ENCODE results near the gene COX6B2. TPM values are rescaled to one million over a fixed set of nuclear protein-coding genes. Genes with fewer than 3 reads are reported as not detected.
A peak's percentile ranks its signal among the peaks of the same experiment; 100 is the strongest.

Gene COX6B2
- total RNA-seq, 1 donor from 2014 or later: 0.16 TPM

GRCh38 chr19:55347442-55348009 lies 7.0 kb downstream of the COX6B2 start:
- H3K36me3 Mint-ChIP-seq (ENCODE audit: low read depth): no peaks in the 10 kb centered on the region
- peaks cover 9% of the 10 kb centered on the region for H3K4me1 Mint-ChIP-seq
- H3K9me3 Mint-ChIP-seq: no peaks in the 10 kb centered on the region
- H3K4me3 Mint-ChIP-seq: peak overlapping the region; percentile 47
- H3K27ac Mint-ChIP-seq (ENCODE audit: unreplicated experiment): peak overlapping the region; percentile 19
- no peak for DNase-seq (ENCODE audit: low read depth, low spot score)
- H3K27me3 Mint-ChIP-seq (ENCODE audit: low read depth): peaks cover 24% of the 10 kb centered on the region
- TF ChIP-seq CTCF (conservative IDR thresholded peaks at IDR 0.05): no peak

- H3K4me3 Mint-ChIP-seq: no peak overlapping the region
- no peak overlapping the region for H3K27ac Mint-ChIP-seq (ENCODE audit: unreplicated experiment)
- H3K27me3 Mint-ChIP-seq (ENCODE audit: low read depth): peaks cover 18% of the 10 kb centered on the region
- H3K4me1 Mint-ChIP-seq: peaks cover 7% of the 10 kb centered on the region
- no peaks in the 10 kb centered on the region for H3K36me3 Mint-ChIP-seq (ENCODE audit: low read depth)
- no peak for TF ChIP-seq CTCF (conservative IDR thresholded peaks at IDR 0.05)
- H3K9me3 Mint-ChIP-seq: no peaks in the 10 kb centered on the region
- no peak for DNase-seq (ENCODE audit: low read depth, low spot score)
Observed at GRCh38 chr19:55346725-55347441, 7.6 kb downstream of the COX6B2 start.

GRCh38 chr19:55345818-55346724 lies 8.4 kb downstream of the COX6B2 start:
- H3K36me3 Mint-ChIP-seq (ENCODE audit: low read depth): no peaks in the 10 kb centered on the region
- no peak for TF ChIP-seq CTCF (conservative IDR thresholded peaks at IDR 0.05)
- no peak for DNase-seq (ENCODE audit: low read depth, low spot score)
- H3K9me3 Mint-ChIP-seq: no peaks in the 10 kb centered on the region
- H3K4me1 Mint-ChIP-seq: peaks cover 15% of the 10 kb centered on the region
- H3K4me3 Mint-ChIP-seq: no peak overlapping the region
- peaks cover 9% of the 10 kb centered on the region for H3K27me3 Mint-ChIP-seq (ENCODE audit: low read depth)
- H3K27ac Mint-ChIP-seq (ENCODE audit: unreplicated experiment): no peak overlapping the region

- Mint-ChIP-seq H3K27ac (ENCODE audit: unreplicated experiment) (peak overlapping the region; percentile 85), H3K4me3 (peak overlapping the region; percentile 34), H3K36me3 (ENCODE audit: low read depth) (no peaks in the 10 kb centered on the region), H3K4me1 (peaks cover 19% of the 10 kb centered on the region), H3K9me3 (no peaks in the 10 kb centered on the region), H3K27me3 (ENCODE audit: low read depth) (peaks cover 2% of the 10 kb centered on the region)
- no peak for TF ChIP-seq CTCF (conservative IDR thresholded peaks at IDR 0.05)
- no peak for DNase-seq (ENCODE audit: low read depth, low spot score)
Observed at GRCh38 chr19:55345101-55345817, 9.3 kb downstream of the COX6B2 start.

- Mint-ChIP-seq H3K36me3 (ENCODE audit: low read depth) (no peaks in the 10 kb centered on the region), H3K27me3 (ENCODE audit: low read depth) (peaks cover 4% of the 10 kb centered on the region), H3K4me3 (no peak overlapping the region), H3K4me1 (peaks cover 23% of the 10 kb centered on the region), H3K9me3 (no peaks in the 10 kb centered on the region), H3K27ac (ENCODE audit: unreplicated experiment) (no peak overlapping the region)
- no peak for TF ChIP-seq CTCF (conservative IDR thresholded peaks at IDR 0.05)
- no peak for DNase-seq (ENCODE audit: low read depth, low spot score)
Observed at GRCh38 chr19:55344444-55344843, 10.1 kb downstream of the COX6B2 start.
